Activated CD4-positive, alpha-beta T cell treated with anti-CD3 and anti-CD28 coated beads for 4 hours (primary cell): ENCODE results near the gene CHMP1A.
"Not testable (repeated sequence)": the region's sequence is repeated elsewhere in the genome, so short reads cannot be mapped to it uniquely, and the experiment has no call there.

Source experiments
- DNase-seq, 2 donors: peaks; one replicate each; pipeline ENCODE4 v3.0.0-alpha.2; 2020

Gene CHMP1A

DNA sequence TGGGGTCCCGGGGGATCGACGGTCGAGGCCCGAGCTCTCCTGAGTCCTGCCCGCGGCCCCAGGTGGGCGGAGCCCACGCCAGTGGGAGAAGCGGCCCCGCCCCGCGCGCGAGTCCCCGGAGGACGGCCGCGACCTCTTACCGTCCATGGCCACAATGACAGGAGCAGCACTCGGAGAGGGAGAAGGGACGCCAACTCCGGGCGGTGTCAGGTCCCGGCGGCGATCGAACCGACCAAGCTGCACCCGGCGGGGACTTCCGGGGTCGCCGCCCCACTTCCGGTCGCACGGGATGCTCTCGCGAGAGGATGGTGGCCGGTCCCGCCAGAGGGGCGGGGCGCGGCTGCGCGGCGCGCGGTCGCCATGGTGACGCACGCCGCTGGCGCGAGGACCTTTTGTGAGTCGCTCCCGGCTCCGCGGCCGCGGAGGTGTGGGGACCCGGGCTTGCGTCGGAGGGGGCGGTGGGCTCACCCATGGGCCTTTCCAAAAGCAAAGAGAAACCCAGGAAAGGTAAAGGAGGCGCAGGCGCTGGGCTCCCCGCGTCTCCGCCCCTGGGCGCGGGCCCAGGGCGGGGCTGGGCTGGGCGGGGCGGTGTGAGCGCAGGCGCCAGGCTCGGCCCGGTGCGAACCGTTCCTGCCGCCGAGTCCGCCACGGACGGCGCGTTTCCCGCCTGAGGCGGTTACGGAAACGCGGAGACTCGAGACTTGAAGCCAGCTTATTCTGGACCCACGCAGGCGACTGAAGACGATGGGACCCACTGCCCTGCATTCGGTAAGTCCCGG, at the start of gene CHMP1A, which contains the start of gene SPATA33:
TSS of gene CHMP1A (minus strand) at position 267 of the 779 bp plus-strand sequence. CDS start at position 147, 120 bp downstream.
TSS of gene SPATA33 (plus strand) at position 395 of the 779 bp plus-strand sequence. CDS start at position 471, 76 bp downstream.
- DNase-seq, result peak; percentile 90

DNA sequence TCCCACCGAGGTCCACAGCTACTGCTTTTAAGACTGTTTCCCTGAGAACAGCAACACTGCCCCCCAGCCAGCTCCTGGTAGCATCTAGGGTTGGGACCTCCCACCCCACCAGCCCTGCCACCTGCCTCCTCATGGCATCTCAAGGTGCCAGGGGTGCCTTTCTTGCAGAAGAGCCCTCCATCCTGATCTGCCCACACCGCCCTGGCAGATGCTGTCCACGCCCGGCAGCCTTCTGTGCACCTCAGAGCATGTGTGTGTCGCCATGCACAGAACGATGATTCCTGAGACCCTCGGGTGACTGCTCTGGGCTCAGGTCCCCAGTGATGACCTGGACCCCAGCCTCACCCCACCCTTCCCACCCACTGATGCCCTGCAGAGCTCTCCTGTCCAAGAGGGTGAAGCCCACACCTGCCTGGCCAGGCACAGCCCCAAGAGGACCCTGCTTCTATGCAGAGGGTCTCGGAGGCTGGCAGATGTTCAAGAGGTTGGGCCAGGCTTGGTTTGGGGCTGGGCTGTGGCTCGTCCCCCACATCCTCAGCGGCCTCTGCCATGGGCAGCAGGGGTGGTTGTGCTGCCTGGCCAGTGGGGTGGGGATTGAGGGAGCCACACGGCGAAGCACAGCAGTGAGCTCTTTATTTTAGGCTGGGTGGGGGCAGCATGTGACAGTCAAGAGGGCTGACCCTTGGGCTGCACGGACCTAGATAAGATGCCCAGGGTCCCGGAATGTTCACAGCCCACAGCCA, 49.2 kb upstream of the CHMP1A start:
- no peak for DNase-seq

DNA sequence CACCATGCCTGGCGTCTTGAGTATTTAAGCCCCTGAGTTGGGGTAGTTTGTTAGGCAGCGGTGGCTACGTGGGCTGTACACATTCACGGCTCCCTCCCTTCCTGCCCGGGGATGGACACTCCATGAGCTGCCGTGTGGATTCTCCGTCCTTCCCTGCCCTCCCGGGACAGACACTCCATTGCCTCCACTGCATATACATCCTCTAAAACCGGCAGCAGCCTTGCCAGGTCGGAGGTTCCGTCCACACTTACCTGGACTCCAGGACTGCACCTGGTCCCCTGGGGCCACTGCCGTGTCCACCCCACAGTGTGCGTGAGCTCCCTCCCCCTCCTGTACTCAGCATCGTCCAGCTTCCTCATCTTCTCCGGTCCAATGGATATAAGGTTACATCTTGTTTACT, 47.5 kb upstream of the CHMP1A start:
- DNase-seq, result no peak

DNA sequence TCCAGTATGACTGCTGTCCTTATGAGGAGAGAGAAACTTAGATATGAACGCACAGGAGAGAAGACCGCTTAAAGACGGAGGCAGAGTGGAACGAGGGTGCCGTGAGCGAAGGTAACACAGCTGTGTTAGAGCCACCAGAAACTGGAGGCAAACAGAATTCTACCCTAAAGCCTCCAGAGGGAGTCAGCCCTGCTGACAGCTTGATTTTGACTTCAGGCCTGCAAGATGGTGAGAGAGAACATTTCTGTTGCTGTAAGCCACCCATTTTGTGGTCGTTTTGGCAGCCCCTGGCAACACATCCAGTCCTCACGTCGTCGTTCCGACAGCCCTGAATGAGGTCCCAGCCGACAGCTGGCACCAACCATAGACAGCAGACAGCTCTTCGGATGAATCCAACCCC, 46.8 kb upstream of the CHMP1A start:
- no peak for DNase-seq

DNA sequence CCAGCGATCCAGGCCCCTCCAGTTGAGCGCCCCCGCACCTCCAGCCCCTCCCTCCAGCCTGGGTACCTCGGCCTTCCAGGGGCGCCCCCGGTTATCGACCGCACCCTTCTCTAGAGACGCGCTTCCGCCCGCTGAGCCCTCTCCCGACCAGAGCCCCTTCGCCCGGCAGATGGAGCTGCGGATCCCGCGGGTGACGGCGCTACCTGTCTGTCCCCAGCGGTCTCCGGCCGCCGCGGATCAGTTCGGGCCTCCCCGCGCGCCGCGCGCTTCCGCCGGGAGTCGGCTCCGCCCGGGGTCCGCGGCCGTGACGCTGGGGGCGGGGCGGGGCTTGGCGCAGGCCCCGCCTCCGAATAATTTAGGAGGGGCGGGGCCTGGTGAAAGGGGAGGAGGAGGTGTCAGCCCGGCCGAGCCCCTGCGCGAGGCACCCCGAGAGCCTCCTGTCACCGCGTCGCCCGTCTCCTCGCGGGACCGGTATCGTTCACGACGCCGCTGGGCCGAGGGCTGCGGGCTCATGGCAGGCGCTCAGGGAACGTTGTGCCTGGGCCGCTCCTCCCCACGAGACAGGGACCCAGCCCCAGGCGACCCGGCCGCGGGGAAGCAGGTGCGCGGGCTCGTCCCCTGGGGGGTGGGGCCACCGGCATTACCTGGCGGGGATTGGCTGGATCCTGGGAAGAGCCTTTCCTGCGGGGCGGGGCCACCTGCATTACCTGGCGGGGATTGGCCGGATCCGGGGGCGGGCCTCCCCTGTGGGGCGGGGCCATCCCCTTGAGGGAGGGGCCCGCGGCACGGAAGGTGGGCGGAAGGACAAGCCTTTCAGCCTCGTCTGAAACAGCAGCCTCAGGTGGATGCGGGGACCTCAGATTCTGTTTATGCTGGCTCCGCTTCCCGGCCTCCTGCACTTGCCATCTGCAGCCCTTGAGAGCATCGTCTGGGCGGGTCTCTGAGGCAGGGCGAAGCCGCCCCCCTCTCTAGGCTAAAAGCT, 44.2 kb upstream of the CHMP1A start, which contains the start of gene SPATA2L:
TSS of gene SPATA2L (minus strand) at position 281 of the 982 bp plus-strand sequence. CDS start 473 bp downstream, outside the sequence.
- DNase-seq, result peak; percentile 98 to 99

DNA sequence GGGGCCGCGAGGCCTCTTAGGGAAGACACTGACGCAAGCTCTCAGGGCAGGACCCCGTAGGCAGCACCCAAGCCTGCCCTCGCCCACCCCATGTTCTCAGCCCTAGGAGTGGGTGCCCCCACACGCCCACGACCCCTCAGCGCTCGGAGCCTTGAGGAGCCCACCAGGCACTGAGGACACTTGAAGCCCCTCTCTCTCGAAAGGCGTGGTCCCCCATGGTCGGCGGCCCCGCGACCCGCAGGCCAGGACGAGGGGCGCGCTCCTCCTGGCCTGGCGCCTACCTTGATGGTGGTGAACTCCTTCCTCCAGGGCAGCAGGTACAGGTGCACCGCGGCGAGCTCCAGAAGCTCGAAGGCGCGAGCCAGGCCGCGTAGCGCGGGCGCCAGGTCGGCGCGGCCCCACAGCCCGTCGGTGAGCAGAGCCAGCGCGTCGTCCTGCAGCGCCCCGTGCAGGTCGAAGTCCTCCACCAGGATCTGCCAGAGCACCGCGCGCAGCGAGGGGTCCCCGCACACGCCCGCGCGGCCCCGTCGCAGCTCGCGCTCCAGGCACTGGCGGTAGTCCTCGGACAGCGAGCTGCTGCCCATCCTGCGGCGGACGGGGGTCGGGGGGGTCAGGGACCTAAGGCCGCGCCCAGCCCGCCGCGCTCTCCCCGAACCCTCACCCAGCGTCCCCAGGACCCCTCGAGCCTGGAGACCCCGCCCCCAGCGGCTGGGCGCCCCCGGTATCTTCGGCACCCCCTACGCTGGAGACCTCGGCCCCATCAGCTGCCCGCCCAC, 43.3 kb upstream of the CHMP1A start:
- DNase-seq, result peak; percentile 48 to 49

DNA sequence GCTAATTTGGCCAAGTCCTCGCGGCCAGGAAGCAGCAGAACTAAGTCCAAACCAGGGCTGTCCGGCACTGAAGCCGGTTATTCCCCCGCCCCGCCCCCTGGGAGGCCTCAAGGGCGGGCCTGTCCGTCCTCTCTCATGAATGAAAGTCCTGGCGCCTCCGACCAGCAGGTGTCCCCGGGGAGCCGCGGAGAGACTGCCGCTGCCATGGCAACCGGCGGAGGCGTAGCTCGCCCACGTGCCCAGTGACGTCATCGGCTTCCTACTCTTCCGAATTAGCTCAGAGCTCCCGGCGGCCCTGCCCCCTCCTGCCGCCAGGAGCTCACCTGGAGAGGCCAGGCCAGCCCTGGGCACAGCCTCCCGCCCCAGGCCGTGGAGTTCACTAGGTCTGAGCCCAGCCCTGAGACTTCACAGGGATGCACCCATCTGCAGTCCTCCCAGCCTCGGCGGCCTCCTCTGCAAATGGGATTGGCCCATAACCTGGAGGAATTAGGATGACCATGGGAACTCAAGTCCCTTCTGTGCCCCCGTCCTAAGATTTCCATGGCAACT, 42.7 kb upstream of the CHMP1A start:
- DNase-seq, result peak; percentile 99

DNA sequence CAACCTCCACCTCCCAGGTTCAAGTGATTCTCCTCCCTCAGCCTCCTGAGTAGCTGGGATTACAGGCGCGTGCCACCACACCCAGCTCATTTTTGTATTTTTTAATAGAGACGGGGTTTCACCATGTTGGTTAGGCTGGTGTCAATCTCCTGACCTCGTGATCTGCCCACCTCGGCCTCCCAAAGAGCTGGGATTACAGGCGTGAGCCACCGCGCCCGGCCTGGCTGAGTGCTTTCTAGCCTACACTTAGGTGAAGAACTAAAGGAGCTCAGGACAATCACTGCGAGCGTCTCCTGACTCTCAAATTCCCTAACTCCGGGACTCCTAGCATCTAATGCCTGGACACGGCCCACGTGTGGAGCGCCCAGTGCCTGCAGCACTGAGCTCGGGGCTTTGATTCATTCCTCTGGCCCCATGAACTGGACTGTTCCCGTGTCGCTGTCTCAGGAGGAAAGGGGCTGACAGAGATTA, 42.2 kb upstream of the CHMP1A start:
- not testable (repeated sequence) for DNase-seq

DNA sequence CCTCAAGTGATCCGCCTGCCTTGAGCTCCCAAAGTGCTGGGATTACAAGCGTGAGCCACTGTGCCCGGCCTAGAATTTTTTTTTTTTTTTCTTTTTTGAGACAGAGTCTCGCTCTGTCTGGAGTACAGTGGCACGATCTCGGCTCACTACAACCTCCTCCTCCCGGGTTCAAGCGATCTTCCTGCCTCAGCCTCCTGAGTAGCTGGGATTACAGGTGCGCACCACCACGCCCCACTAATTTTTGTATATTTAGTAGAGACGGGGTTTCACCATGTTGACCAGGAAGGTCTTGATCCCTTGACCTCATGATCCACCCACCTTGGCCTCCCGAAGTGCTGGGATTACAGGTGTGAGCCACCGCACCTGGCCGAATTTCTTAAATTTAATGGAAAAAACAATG, 41.2 kb upstream of the CHMP1A start:
- DNase-seq, result not testable (repeated sequence)

DNA sequence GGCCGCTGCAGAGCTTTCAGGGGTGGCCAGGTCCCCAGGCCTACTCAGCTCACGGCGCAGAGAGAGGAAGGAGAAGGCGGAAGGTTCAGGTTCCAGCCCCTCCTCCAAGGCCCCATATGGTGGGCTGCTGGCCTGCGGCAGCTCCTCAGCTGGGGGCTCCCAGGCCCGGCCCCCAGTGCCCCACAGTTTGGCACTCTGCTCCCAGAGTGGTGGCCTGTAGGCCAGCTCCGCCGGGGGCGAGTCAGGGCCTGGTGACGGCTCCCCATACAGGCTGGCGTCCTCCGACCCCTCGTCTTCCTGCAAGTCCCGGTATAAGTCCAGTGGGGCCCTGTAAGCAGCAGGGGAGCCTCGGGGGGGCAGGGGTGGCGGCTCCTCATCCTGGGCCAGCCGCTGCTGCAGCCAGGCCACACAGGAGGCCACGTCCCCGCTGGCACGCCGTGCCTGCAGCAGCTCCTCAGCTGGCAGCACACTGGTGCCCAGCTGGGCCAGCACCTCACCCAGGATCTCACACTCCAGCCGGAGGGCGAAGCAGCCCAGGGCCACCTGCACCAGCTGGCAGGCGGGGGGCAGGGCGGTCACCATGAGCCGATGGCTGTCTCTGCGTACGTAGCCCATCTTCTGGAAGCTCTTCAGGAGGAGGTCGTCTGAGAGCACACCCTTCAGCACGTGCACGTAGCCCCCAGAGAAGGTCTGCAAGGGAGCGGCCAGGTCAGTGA, 40.3 kb upstream of the CHMP1A start:
- DNase-seq, result no peak

DNA sequence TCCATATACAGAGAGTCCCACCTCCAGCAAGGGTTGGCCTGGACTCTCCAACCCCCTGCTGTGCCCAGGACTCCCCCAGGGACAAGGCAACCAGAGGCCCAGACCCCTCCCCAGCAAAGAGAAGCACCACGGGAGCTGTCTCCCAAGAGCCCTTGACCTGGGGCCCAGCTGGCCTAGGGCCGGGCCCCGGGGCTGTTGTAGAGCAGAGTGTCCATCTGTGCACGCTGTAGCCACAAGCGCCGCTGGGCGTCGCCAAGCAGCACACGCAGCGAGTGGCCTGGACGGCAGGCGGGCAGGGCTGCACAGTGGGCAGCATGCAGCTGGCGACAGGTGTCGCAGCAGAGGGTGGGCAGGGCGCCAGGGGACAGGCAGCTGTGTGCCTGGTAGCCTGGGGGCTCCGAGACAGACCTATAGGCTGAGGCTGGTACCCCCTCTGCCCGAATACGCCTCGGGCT, 39.7 kb upstream of the CHMP1A start:
- no peak for DNase-seq

DNA sequence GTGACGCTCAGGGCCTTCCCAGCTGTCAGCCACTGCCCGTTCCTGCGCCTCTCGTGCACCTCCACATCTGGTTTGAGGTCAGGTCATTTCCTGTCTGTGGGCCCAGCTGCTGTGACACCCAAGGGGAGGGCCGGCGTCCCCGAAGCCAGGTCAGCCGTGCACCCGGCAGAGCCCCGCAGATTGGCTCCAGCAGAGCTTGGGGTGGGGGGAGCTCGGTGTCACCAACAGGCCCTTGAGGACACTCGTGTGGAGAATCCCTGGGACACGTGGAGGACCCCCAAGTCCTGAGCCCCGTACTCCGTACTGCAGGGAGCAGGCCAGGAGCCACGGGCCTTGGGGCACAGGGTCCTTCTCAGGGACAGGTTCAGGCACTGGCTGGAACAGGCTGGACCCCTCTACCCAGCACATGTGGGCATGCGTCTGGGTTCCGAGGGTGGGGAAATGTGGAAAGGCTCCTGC, 39.2 kb upstream of the CHMP1A start:
- DNase-seq, result no peak

DNA sequence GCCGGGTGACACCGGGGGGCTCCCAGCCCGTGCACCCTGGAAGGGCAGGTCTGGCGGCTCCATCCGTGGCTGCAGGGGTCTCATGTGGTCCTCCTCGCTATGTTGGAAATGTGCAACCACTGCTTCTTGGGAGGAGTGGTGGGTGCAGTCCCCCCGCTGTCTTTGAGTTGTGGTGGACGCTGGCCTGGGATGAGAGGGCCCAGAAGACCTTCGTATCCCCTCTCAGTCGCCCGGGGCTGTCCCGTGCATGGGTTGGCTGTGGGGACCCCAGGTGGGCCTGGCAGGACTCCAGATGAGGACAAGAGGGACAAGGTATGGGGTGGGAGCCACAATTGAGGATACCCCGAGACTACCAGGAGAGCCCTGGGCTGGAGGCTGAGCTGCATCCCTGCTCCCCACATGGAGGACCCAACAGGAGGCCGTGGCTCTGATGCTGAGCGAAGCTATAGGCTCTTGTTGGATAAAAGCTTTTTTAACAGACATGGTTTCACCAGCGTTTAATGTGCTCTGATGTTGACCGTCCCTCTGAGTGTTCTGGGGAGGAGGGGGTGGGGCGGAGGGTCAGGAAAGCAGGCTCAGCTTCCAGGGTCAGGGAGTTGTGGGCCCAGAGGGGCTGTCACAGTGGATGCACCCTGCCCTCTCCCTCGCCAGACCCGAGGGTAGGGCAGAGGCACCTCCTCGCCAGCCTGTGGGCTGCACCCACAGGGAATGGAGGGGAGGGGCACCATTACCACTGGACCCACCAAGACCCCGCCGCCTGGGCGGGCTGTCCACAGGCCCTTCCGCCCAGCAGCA, 38.6 kb upstream of the CHMP1A start:
- no peak for DNase-seq

DNA sequence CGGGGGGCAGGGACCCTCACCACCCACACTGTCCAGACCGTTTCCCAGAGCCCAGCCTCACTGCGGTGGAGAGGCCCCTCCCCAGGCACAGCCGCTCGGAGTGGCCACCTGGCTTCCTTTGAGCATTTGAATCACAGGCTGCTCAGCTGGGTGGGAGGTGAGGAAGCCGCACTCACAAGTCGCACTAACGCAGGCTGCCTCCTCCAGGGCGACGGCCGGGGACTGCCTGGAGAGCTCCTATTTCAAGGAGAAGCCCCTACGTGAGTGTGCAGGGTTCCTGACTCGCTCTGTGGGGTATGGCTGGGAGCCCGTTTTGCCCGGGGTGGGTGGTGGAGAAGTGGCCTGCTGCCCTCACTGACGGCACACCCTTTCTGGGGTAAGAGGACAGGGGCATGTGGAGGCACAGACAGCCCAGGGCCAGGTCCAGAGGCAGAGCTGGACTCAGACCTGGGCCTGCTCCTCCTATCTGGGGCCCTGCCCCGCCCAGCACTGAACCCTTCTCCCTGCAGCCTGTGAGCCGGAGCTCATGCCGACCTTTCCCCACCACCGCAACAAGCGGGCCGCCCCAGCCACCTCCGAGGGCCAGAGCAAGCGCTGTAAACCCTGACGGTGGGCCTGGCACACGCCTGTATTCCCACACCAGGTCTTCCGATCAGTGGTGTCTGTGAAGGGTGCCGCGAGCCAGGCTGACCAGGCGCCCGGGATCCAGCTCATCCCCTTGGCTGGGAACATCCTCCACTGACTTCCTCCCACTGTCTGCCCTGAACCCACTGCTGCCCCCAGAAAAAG, 37.8 kb upstream of the CHMP1A start:
- DNase-seq, result no peak

DNA sequence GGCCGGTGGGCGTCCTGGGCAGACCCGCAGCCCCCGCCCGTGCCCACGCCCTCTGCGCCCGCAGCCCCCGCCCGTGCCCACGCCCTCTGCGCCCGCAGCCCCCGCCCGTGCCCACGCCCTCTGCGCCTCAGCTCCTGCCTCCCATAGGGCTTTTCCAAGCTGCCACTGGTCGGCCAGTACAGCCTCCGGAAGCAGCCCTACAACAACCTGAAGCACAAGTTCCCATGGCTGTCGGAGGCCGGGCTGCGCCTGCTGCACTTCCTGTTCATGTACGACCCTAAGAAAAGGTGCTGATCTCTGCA, 37.2 kb upstream of the CHMP1A start:
- DNase-seq, result not testable (repeated sequence)

DNA sequence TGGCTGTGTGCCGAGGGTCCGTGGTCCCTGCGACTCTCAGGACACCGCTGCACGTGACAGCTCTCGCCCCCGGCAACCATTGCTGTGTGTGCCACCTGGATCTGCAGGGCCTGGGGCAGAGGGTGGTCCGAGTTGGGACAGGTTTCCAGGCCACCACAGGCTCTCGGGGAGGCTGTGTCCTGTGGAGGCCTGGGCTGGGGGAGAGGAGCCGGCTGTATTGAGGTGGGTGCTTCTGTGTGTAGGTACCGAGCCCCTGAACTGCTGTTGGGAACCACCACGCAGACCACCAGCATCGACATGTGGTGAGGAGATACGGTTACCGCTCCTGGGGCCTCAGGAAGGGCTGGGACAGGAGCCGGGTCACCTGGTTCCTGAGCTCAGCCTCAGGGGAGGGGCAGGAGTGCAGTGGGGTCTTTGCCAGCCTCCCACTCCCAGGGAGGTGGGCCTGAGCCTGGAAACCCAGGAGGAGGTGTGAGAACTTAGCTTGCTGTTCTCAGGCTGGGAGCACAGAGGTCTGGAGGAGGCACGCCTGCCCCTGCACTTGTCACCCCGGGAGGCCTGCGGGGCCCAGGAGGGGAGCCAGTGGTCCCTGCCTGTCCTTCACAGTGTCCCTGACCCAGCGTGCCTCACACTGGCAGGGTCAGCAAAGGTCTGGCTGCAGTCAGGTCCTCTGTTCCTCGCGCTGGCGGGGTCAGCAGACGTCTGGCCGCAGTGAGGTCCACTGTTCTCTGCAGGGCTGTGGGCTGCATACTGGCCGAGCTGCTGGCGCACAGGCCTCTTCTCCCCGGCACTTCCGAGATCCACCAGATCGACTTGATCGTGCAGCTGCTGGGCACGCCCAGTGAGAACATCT, 36.6 kb upstream of the CHMP1A start:
- no peak for DNase-seq

DNA sequence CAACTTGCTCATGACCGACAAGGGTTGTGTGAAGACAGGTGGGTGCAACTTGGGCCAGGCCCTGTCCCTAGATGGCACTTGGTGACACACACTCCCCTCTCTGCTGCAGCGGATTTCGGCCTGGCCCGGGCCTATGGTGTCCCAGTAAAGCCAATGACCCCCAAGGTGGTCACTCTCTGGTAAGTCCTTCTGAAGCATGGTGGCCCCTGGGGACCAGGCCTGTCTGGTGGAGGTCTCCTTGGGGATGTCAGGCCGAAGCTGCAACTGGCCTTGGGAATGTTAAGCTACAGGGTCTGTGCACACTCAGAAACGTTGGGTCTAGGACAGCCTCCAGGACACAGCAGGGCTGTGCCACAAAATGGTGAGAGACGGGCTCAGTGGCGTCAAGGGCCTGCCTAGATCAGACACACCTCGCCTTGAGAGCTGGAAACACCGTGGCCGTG, 35.8 kb upstream of the CHMP1A start:
- DNase-seq, result no peak
